Endothelial cell of umbilical vein (primary cell): ENCODE data around the gene AHRR.

Experiments
- CTCF ChIP-seq, 2 donors: IDR thresholded peaks; 1 replicate in 1 of 2; 2 replicates in 1 of 2; pipeline ENCODE4 v1.5.1; 2011; ENCODE audit warnings: low read length in 2 of 2, mild to moderate bottlenecking in 2 of 2, moderate library complexity in 2 of 2, control low read depth in 1 of 2, inconsistent platforms in 1 of 2, low read depth in 1 of 2; ENCODE audit not compliant: insufficient read depth in 1 of 2; ENCODE audit errors: extremely low read depth in 1 of 2
- MAX ChIP-seq: IDR thresholded peaks from 2 replicates; pipeline ENCODE4 v1.6.1; 2011; ENCODE audit not compliant: insufficient read depth, insufficient read length
- POLR2A ChIP-seq: IDR thresholded peaks from 2 replicates; pipeline ENCODE4 v1.6.1; 2012; ENCODE audit warnings: low read depth, mild to moderate bottlenecking, control low read depth, low read length

- no peak for TF ChIP-seq POLR2A
- no peak for TF ChIP-seq MAX
- TF ChIP-seq CTCF (IDR thresholded peaks at IDR 0.05; ENCODE audit: extremely low read depth in 1 of 2, insufficient read depth in 1 of 2, low read depth in 1 of 2, low read length in 2 of 2): no peak
Measured at GRCh38 chr5:469752-470483, 148.4 kb downstream of the AHRR start.
